Activated T-helper 1 cell treated with anti-CD3 and anti-CD28 coated beads, Interleukin-12 subunit alpha, Interleukin-12 subunit beta, Interleukin-2, Interleukin-4 antibody, amounts not matched to agents 30 ng/mL and 10 ng/mL and 1 ng/mL, durations not matched to agents 14 hours and 24 hours and 36 hours (primary cell): ENCODE measurements around the gene ARHGEF6. TPM values are rescaled to one million over a fixed set of nuclear protein-coding genes. Genes with fewer than 3 reads are reported as not detected.

Experiments used
- DNase-seq: peaks from one replicate; pipeline ENCODE4 v3.0.0; 2021; ENCODE audit warnings: low spot score
- H3K27ac Mint-ChIP-seq: one replicate; pipeline ENCODE4 v1.8.0; 2021; ENCODE audit warnings: mild to moderate bottlenecking, mixed read lengths
- H3K27me3 Mint-ChIP-seq: one replicate; pipeline ENCODE4 v1.8.0; 2022; ENCODE audit warnings: mild to moderate bottlenecking, moderate library complexity, mixed read lengths; ENCODE audit not compliant: insufficient read depth
- H3K36me3 Mint-ChIP-seq: one replicate; pipeline ENCODE4 v1.8.0; 2021; ENCODE audit warnings: low read depth, mixed read lengths
- H3K4me1 Mint-ChIP-seq: one replicate; pipeline ENCODE4 v1.8.0; 2021; ENCODE audit warnings: low read depth, mixed read lengths
- H3K4me3 Mint-ChIP-seq: one replicate; pipeline ENCODE4 v1.8.0; 2021; ENCODE audit warnings: mild to moderate bottlenecking, moderate library complexity, mixed read lengths
- H3K9me3 Mint-ChIP-seq: one replicate; pipeline ENCODE4 v1.8.0; 2021; ENCODE audit warnings: mixed read lengths
- intact Hi-C: fragments of 100-400 bp; cut with micrococcal nuclease; formaldehyde crosslinking; loops from one replicate; pipeline ENCODE4 v1.15.1; 2024
- total RNA-seq: library from RNA; stranded (reverse); gene quantifications from 2 replicates; pipeline ENCODE4 v1.2.3, GENCODE V29; 2022

ARHGEF6 gene
- total RNA-seq, 1 donor from 2014 or later = 39.8 TPM

GRCh38 chrX:136731798-136732197, 48.9 kb downstream of the ARHGEF6 start:
- Mint-ChIP-seq H3K4me1 (peaks cover 43% of the 10 kb centered on the region), H3K27ac (peak overlapping the region; percentile 23), H3K27me3 (no peaks in the 10 kb centered on the region), H3K4me3 (no peak overlapping the region), H3K36me3 (peaks cover 33% of the 10 kb centered on the region), H3K9me3 (no peaks in the 10 kb centered on the region)
- intact Hi-C loops = loop anchor here (2.0 to 5.0 kb wide), 3 partner anchors 13 to 36 kb away; no protein-coding TSS in a partner anchor
- DNase-seq = no peak

- Mint-ChIP-seq H3K4me3 (peak overlapping the region; percentile 45), H3K9me3 (no peaks in the 10 kb centered on the region), H3K27me3 (no peaks in the 10 kb centered on the region), H3K27ac (peak overlapping the region; percentile 70), H3K36me3 (peaks cover 34% of the 10 kb centered on the region), H3K4me1 (peaks cover 48% of the 10 kb centered on the region)
- no peak for DNase-seq
- intact Hi-C loops = loop anchor here (2.0 to 5.0 kb wide), 3 partner anchors 14 to 36 kb away; no protein-coding TSS in a partner anchor
Measured at GRCh38 chrX:136731207-136731782, 49.4 kb downstream of the ARHGEF6 start.

- Mint-ChIP-seq H3K27ac (no peak overlapping the region), H3K9me3 (no peaks in the 10 kb centered on the region), H3K4me1 (peaks cover 38% of the 10 kb centered on the region), H3K27me3 (no peaks in the 10 kb centered on the region), H3K4me3 (no peak overlapping the region), H3K36me3 (peaks cover 21% of the 10 kb centered on the region)
- intact Hi-C loops = no loop called here
- no peak for DNase-seq
Measured at GRCh38 chrX:136728393-136728792, 52.3 kb downstream of the ARHGEF6 start.

GRCh38 chrX:136725441-136726104, 55.2 kb downstream of the ARHGEF6 start:
- DNase-seq = no peak
- Mint-ChIP-seq H3K4me3 (no peak overlapping the region), H3K4me1 (peaks cover 23% of the 10 kb centered on the region), H3K9me3 (peaks cover 9% of the 10 kb centered on the region), H3K36me3 (peaks cover 34% of the 10 kb centered on the region), H3K27me3 (no peaks in the 10 kb centered on the region), H3K27ac (no peak overlapping the region)
- intact Hi-C loops = no loop called here

- Mint-ChIP-seq H3K27ac (no peak overlapping the region), H3K36me3 (peaks cover 30% of the 10 kb centered on the region), H3K4me1 (peaks cover 46% of the 10 kb centered on the region), H3K9me3 (peaks cover 6% of the 10 kb centered on the region), H3K27me3 (no peaks in the 10 kb centered on the region), H3K4me3 (no peak overlapping the region)
- no peak for DNase-seq
- intact Hi-C loops = loop anchor here (10.0 kb wide), 1 partner anchor 337 kb away; no protein-coding TSS in a partner anchor
Measured at GRCh38 chrX:136718091-136718490, 62.6 kb downstream of the ARHGEF6 start.

- H3K4me3 Mint-ChIP-seq = peak overlapping the region; percentile 66
- peaks cover 64% of the 10 kb centered on the region for H3K4me1 Mint-ChIP-seq
- H3K27ac Mint-ChIP-seq = peak overlapping the region; percentile 90
- DNase-seq = no peak
- peaks cover 7% of the 10 kb centered on the region for H3K36me3 Mint-ChIP-seq
- H3K27me3 Mint-ChIP-seq = no peaks in the 10 kb centered on the region
- intact Hi-C loops = loop anchor here (5.0 to 10.0 kb wide), 2 partner anchors 218 to 340 kb away; partner anchors contain the start of gene HTATSF1
- H3K9me3 Mint-ChIP-seq = no peaks in the 10 kb centered on the region
Measured at GRCh38 chrX:136714626-136715599, 65.8 kb downstream of the ARHGEF6 start.

GRCh38 chrX:136712650-136713310, 68.0 kb downstream of the ARHGEF6 start:
- no peaks in the 10 kb centered on the region for H3K27me3 Mint-ChIP-seq
- intact Hi-C loops = loop anchor here (2.0 to 10.0 kb wide), 4 partner anchors 18 to 342 kb away; partner anchors contain the start of gene HTATSF1
- DNase-seq = no peak
- H3K4me3 Mint-ChIP-seq = peak overlapping the region; percentile 19
- H3K27ac Mint-ChIP-seq = peak overlapping the region; percentile 67
- H3K36me3 Mint-ChIP-seq = peaks cover 3% of the 10 kb centered on the region
- H3K9me3 Mint-ChIP-seq = no peaks in the 10 kb centered on the region
- H3K4me1 Mint-ChIP-seq = peaks cover 66% of the 10 kb centered on the region

GRCh38 chrX:136711147-136711546, 69.6 kb downstream of the ARHGEF6 start:
- no peaks in the 10 kb centered on the region for H3K27me3 Mint-ChIP-seq
- H3K27ac Mint-ChIP-seq = peak overlapping the region; percentile 91
- H3K4me3 Mint-ChIP-seq = no peak overlapping the region
- peaks cover 51% of the 10 kb centered on the region for H3K4me1 Mint-ChIP-seq
- DNase-seq = no peak
- H3K36me3 Mint-ChIP-seq = peaks cover 6% of the 10 kb centered on the region
- intact Hi-C loops = loop anchor here (1.0 to 10.0 kb wide), 3 partner anchors 214 to 344 kb away; partner anchors contain the start of gene HTATSF1
- H3K9me3 Mint-ChIP-seq = no peaks in the 10 kb centered on the region

GRCh38 chrX:136710325-136710951, 70.3 kb downstream of the ARHGEF6 start:
- DNase-seq = no peak
- intact Hi-C loops = loop anchor here (1.0 to 10.0 kb wide), 4 partner anchors 69 to 344 kb away; partner anchors contain the start of genes HTATSF1 and RBMX
- Mint-ChIP-seq H3K27me3 (no peaks in the 10 kb centered on the region), H3K36me3 (peaks cover 6% of the 10 kb centered on the region), H3K9me3 (no peaks in the 10 kb centered on the region), H3K27ac (peak overlapping the region; percentile 91), H3K4me3 (peak overlapping the region; percentile 35), H3K4me1 (peaks cover 49% of the 10 kb centered on the region)

- DNase-seq = no peak
- Mint-ChIP-seq H3K4me3 (no peak overlapping the region), H3K9me3 (no peaks in the 10 kb centered on the region), H3K27me3 (no peaks in the 10 kb centered on the region), H3K4me1 (peaks cover 36% of the 10 kb centered on the region), H3K27ac (peak overlapping the region; percentile 48), H3K36me3 (peaks cover 19% of the 10 kb centered on the region)
- intact Hi-C loops = no loop called here
Measured at GRCh38 chrX:136708348-136708747, 72.4 kb downstream of the ARHGEF6 start.

GRCh38 chrX:136697156-136697555, 83.6 kb downstream of the ARHGEF6 start:
- peaks cover 51% of the 10 kb centered on the region for H3K4me1 Mint-ChIP-seq
- H3K27ac Mint-ChIP-seq = peak overlapping the region; percentile 74
- H3K27me3 Mint-ChIP-seq = no peaks in the 10 kb centered on the region
- H3K9me3 Mint-ChIP-seq = peaks cover 10% of the 10 kb centered on the region
- no peak for DNase-seq
- intact Hi-C loops = loop anchor here (10.0 kb wide), 3 partner anchors 302 to 672 kb away; partner anchors contain the start of gene MAP7D3
- no peak overlapping the region for H3K4me3 Mint-ChIP-seq
- H3K36me3 Mint-ChIP-seq = peaks cover 32% of the 10 kb centered on the region
